GM15510 (cell line): Measurements from ENCODE around the gene TMC3.
A peak's percentile ranks its signal among the peaks of the same experiment; 100 is the strongest.

ENCODE experiments used
- POLR2A ChIP-seq: IDR thresholded peaks from 3 replicates; pipeline ENCODE4 v1.6.1; 2011; ENCODE audit warnings: borderline replicate concordance; ENCODE audit not compliant: insufficient read length; ENCODE audit errors: extremely low read depth

The TMC3 gene

GRCh38 chr15:81294516-81294880, 79.5 kb downstream of the TMC3 start:
- TF ChIP-seq POLR2A = peak; percentile 32

- TF ChIP-seq POLR2A = no peak
Observed at GRCh38 chr15:81293728-81294515, 80.1 kb downstream of the TMC3 start.

- peak; percentile 55 for TF ChIP-seq POLR2A
Observed at GRCh38 chr15:81292523-81293001, 81.5 kb downstream of the TMC3 start.

GRCh38 chr15:81291916-81292522, 82.0 kb downstream of the TMC3 start:
- TF ChIP-seq POLR2A = no peak

GRCh38 chr15:81289910-81290309, 84.1 kb downstream of the TMC3 start:
- TF ChIP-seq POLR2A = no peak

- no peak for TF ChIP-seq POLR2A
Observed at GRCh38 chr15:81288616-81289015, 85.4 kb downstream of the TMC3 start.

- TF ChIP-seq POLR2A = no peak
Observed at GRCh38 chr15:81288040-81288439, 86.0 kb downstream of the TMC3 start.

- TF ChIP-seq POLR2A = no peak
Observed at GRCh38 chr15:81286621-81287121, 87.3 kb downstream of the TMC3 start.

- TF ChIP-seq POLR2A = no peak
Observed at GRCh38 chr15:81285461-81285860, 88.6 kb downstream of the TMC3 start.

GRCh38 chr15:81284256-81285031, 89.6 kb downstream of the TMC3 start:
- no peak for TF ChIP-seq POLR2A

- TF ChIP-seq POLR2A = no peak
Observed at GRCh38 chr15:81282911-81283310, 91.1 kb downstream of the TMC3 start.

- TF ChIP-seq POLR2A = no peak
Observed at GRCh38 chr15:81282606-81282895, 91.5 kb downstream of the TMC3 start.

- TF ChIP-seq POLR2A = no peak
Observed at GRCh38 chr15:81281766-81282605, 92.0 kb downstream of the TMC3 start.

- TF ChIP-seq POLR2A = no peak
Observed at GRCh38 chr15:81281456-81281735, 92.6 kb downstream of the TMC3 start.
